ENCODE measurements around the gene TMEM132D.

Gene TMEM132D

GRCh38 chr12:129372348-129372747, 531.5 kb downstream of the TMEM132D start:
- no peaks in the 10 kb centered on the region for H3F3A ChIP-seq (ENCODE audit: insufficient read depth)
- H3K9me3 ChIP-seq (ENCODE audit: insufficient read depth, low read length) = no peaks in the 10 kb centered on the region
- no peak overlapping the region for H3K4me2 ChIP-seq (ENCODE audit: low read depth, low read length, poor library complexity, severe bottlenecking)
- TF ChIP-seq CTCF (IDR thresholded peaks at IDR 0.05; ENCODE audit: insufficient read depth, low read length, poor library complexity, severe bottlenecking) = no peak
- TF ChIP-seq EZH2phosphoT487 (conservative IDR thresholded peaks at IDR 0.05; ENCODE audit: low read length) = no peak
- no peak overlapping the region for H3K4me3 ChIP-seq (ENCODE audit: insufficient read depth, low read length, poor library complexity, severe bottlenecking)
- no peak overlapping the region for H3K27ac ChIP-seq (ENCODE audit: low read depth, low read length)
- no peaks in the 10 kb centered on the region for H4K20me1 ChIP-seq (ENCODE audit: low read depth, low read length)
- no peak overlapping the region for H3K9ac ChIP-seq (ENCODE audit: low read length)
- H2AFZ ChIP-seq (ENCODE audit: low read depth, low read length, severe bottlenecking) = no peak overlapping the region
- H3K79me2 ChIP-seq (ENCODE audit: insufficient read depth, low read length) = no peaks in the 10 kb centered on the region
- H3K27me3 ChIP-seq (ENCODE audit: low read length) = no peaks in the 10 kb centered on the region
- H3K36me3 ChIP-seq (ENCODE audit: low read length) = no peaks in the 10 kb centered on the region
- H3K9me2 ChIP-seq (replicated peaks; ENCODE audit: insufficient read depth, low read length) = no peaks in the 10 kb centered on the region

GRCh38 chr12:129371268-129371667, 532.6 kb downstream of the TMEM132D start:
- Histone ChIP-seq H3K9ac (ENCODE audit: low read length) (no peak overlapping the region), H3K4me2 (ENCODE audit: low read depth, low read length, poor library complexity, severe bottlenecking) (no peak overlapping the region)
- no peak for TF ChIP-seq CTCF (IDR thresholded peaks at IDR 0.05; ENCODE audit: insufficient read depth, low read length, poor library complexity, severe bottlenecking)
- no peak for TF ChIP-seq EZH2phosphoT487 (conservative IDR thresholded peaks at IDR 0.05; ENCODE audit: low read length)

GRCh38 chr12:129366656-129367055, 537.2 kb downstream of the TMEM132D start:
- H3K27ac ChIP-seq (ENCODE audit: low read depth, low read length) = no peak overlapping the region
- no peaks in the 10 kb centered on the region for H3K79me2 ChIP-seq (ENCODE audit: insufficient read depth, low read length)
- no peak overlapping the region for H3K4me3 ChIP-seq (ENCODE audit: insufficient read depth, low read length, poor library complexity, severe bottlenecking)
- no peak overlapping the region for H3K4me2 ChIP-seq (ENCODE audit: low read depth, low read length, poor library complexity, severe bottlenecking)
- H3F3A ChIP-seq (ENCODE audit: insufficient read depth) = no peaks in the 10 kb centered on the region
- H3K9me3 ChIP-seq (ENCODE audit: insufficient read depth, low read length) = no peaks in the 10 kb centered on the region
- H3K9ac ChIP-seq (ENCODE audit: low read length) = no peak overlapping the region
- no peaks in the 10 kb centered on the region for H3K27me3 ChIP-seq (ENCODE audit: low read length)
- H3K36me3 ChIP-seq (ENCODE audit: low read length) = no peaks in the 10 kb centered on the region
- no peak overlapping the region for H2AFZ ChIP-seq (ENCODE audit: low read depth, low read length, severe bottlenecking)
- TF ChIP-seq EZH2phosphoT487 (conservative IDR thresholded peaks at IDR 0.05; ENCODE audit: low read length) (no peak), CTCF (IDR thresholded peaks at IDR 0.05; ENCODE audit: insufficient read depth, low read length, poor library complexity, severe bottlenecking) (no peak)
- no peaks in the 10 kb centered on the region for H3K9me2 ChIP-seq (replicated peaks; ENCODE audit: insufficient read depth, low read length)
- no peaks in the 10 kb centered on the region for H4K20me1 ChIP-seq (ENCODE audit: low read depth, low read length)

More at GRCh38 chr12:129371268-129371667, 532.6 kb downstream of the TMEM132D start:
- Histone ChIP-seq H3K79me2 (ENCODE audit: insufficient read depth, low read length) (no peaks in the 10 kb centered on the region), H3K9me3 (ENCODE audit: insufficient read depth, low read length) (no peaks in the 10 kb centered on the region), H3K27ac (ENCODE audit: low read depth, low read length) (no peak overlapping the region), H3K36me3 (ENCODE audit: low read length) (no peaks in the 10 kb centered on the region), H3F3A (ENCODE audit: insufficient read depth) (no peaks in the 10 kb centered on the region), H4K20me1 (ENCODE audit: low read depth, low read length) (no peaks in the 10 kb centered on the region), H2AFZ (ENCODE audit: low read depth, low read length, severe bottlenecking) (no peak overlapping the region), H3K4me3 (ENCODE audit: insufficient read depth, low read length, poor library complexity, severe bottlenecking) (no peak overlapping the region), H3K9me2 (replicated peaks; ENCODE audit: insufficient read depth, low read length) (no peaks in the 10 kb centered on the region), H3K27me3 (ENCODE audit: low read length) (no peaks in the 10 kb centered on the region)

All from SU-DHL-6 (cell line).